Fibroblast of the aortic adventitia (primary cell): ENCODE results near the gene SGCA. TPM values are rescaled to one million over a fixed set of nuclear protein-coding genes. Genes with fewer than 3 reads are reported as not detected.

Source experiments
- DNase-seq: peaks from one replicate; pipeline ENCODE4 v3.0.0-alpha.2; 2010; ENCODE audit warnings: low read depth
- H3K4me3 ChIP-seq: 2 replicates; pipeline ENCODE4 v1.5.1; 2011; ENCODE audit warnings: low read depth, mild to moderate bottlenecking, control low read depth, low read length, moderate library complexity
- total RNA-seq: library from RNA; depleted of rRNA; stranded (reverse); fragments of >200 nt; gene quantifications from 2 replicates; pipeline ENCODE4 v1.2.3, GENCODE V29; 2012; ENCODE audit warnings: low replicate concordance
- TF ChIP-seq, protein P1 (sequence below): IDR thresholded peaks from 2 replicates; pipeline ENCODE4 v1.5.1; 2011; ENCODE audit warnings: mild to moderate bottlenecking, low read length, control low read depth, inconsistent platforms; ENCODE audit not compliant: insufficient read depth

Gene SGCA
- total RNA-seq, 1 donor = 0.90 TPM

DNA sequence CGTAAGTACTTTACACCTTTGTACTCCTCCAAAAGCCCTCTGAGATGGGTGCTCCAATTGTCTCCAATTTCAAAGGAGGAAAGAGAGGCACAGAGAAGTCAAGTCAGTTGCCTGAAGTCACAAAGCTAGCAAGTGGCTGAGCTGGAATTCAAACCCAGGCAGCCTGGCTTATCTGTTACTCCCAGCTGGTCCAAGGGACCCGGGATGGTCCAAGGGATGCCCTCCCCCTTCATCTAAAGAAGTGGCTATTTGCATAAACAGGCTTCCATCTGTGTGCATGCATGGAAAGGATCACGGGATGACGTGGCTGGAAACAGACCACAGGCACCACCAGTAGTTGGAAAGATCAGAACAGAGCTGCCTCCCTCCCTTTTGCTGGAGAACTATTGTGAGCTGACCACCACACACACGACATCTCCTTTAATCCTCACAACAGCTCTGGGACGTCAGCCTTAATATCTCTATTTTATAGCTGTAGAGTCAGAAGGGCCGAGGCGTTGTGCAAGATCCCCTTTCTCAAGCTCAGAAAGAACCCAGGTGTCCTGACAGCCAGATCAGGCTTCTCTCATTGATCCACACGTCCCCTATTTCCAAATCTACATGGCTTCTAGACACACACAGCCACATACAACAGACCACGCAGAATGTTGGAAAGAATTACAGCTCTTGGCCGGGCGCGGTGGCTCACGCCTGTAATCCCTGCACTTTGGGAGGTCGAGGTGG is 46.5 kb downstream of the SGCA start:
- DNase-seq = peak; percentile 95
- H3K4me3 ChIP-seq = no peak overlapping the region
- TF ChIP-seq, protein P1, sequence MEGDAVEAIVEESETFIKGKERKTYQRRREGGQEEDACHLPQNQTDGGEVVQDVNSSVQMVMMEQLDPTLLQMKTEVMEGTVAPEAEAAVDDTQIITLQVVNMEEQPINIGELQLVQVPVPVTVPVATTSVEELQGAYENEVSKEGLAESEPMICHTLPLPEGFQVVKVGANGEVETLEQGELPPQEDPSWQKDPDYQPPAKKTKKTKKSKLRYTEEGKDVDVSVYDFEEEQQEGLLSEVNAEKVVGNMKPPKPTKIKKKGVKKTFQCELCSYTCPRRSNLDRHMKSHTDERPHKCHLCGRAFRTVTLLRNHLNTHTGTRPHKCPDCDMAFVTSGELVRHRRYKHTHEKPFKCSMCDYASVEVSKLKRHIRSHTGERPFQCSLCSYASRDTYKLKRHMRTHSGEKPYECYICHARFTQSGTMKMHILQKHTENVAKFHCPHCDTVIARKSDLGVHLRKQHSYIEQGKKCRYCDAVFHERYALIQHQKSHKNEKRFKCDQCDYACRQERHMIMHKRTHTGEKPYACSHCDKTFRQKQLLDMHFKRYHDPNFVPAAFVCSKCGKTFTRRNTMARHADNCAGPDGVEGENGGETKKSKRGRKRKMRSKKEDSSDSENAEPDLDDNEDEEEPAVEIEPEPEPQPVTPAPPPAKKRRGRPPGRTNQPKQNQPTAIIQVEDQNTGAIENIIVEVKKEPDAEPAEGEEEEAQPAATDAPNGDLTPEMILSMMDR = no peak

DNA sequence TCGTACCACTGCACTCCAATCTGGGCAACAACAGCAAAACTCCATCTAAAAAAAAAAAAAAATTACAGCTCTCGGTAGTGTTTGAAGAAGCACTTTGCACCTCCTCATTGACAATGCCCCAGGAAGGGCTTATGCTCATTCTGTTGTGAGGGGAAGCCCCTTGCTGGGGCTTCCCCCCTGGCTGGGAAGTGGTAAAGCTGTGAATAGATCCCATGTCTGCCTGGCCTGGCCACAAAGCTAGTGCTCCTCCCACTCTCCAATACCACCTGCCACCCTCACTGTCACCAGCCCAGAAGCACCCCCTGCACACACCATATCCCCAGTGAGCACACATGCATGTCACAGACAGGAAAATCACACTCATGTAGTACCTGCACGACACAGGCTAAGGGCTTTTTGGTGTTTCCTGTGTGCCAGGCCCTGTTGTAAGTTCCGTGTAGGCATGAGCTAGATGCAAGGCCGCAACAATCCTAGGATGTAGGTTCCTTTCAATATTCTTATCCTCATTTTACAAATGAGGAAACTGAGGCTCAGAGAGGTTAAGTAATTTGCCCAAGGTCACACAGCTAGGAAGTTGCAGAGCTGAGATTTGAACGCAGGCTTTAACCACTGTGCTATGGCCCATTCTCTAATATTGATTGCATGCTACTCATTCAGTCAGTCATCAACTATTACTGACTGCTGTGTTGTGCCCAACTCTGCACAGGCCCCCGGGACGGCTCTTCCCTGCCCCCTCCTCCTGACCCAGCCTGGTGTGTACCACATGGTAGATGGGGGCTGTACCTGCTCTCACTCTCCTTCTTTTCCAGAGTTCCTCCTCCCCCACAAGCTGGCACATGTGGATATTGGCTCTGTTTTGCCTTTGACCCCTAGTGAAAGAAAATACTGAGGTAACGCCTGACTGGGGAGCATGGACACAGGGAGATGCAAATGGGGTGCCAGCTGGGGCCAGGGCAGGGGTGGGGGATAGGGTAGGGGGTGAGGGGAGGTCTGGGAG is 47.5 kb downstream of the SGCA start:
- H3K4me3 ChIP-seq = no peak overlapping the region
- TF ChIP-seq, protein P1 = no peak
- DNase-seq = peak; percentile 19

- TF ChIP-seq, protein P1 = no peak
- no peak overlapping the region for H3K4me3 ChIP-seq
- peak; percentile 77 for DNase-seq
These were observed 49.4 kb downstream of the SGCA start for GRCh38 chr17:50214976-50215760.

DNA sequence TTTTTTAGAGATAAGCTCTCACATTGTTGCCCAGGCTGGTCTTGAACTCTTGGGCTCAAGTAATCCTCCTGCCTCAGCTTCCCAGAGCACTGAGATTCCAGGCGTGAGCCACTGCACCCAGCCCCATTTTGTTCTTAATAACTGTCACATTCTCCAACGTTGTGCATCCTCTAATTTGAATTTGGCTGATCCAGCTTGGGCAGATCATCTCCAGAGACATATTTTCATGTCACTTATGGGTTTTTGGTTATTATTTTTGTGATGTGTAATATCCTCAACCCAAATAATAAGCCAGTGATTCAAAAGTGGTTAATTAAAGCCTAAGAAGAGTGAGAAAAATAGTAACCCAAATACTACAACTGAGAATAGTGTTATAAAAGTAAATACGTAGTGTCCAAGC is 51.8 kb downstream of the SGCA start:
- no peak overlapping the region for H3K4me3 ChIP-seq
- TF ChIP-seq, protein P1 = no peak
- DNase-seq = no peak

- peak; percentile 74 for DNase-seq
- no peak overlapping the region for H3K4me3 ChIP-seq
- TF ChIP-seq, protein P1 = no peak
These were observed 52.4 kb downstream of the SGCA start for GRCh38 chr17:50218071-50218759.
